GM23248 (cell line): ENCODE results near the gene CLCN1. TPM values are rescaled to one million over a fixed set of nuclear protein-coding genes. Genes with fewer than 3 reads are reported as not detected.

ENCODE experiments used
- DNase-seq: peaks from one replicate; pipeline ENCODE4 v3.0.0-alpha.2; 2015
- H2AFZ ChIP-seq: fragments of 200-600 bp; sonication (generic); 2 replicates; pipeline ENCODE4 v1.6.1; 2016; ENCODE audit warnings: antibody characterized with exemption
- H3F3A ChIP-seq: fragments of 200-600 bp; sonication (generic); 2 replicates; pipeline ENCODE4 v1.6.1; 2016; ENCODE audit warnings: mild to moderate bottlenecking, antibody characterized with exemption, mixed run types; ENCODE audit not compliant: insufficient read depth
- H3K27ac ChIP-seq: fragments of 200-600 bp; sonication (generic); 2 replicates; pipeline ENCODE4 v1.5.1; 2016; ENCODE audit warnings: mild to moderate bottlenecking
- H3K27me3 ChIP-seq: fragments of 200-600 bp; sonication (generic); replicated peaks from 2 replicates; pipeline ENCODE4 v1.6.1; 2016; ENCODE audit warnings: mild to moderate bottlenecking; ENCODE audit not compliant: insufficient read depth
- H3K36me3 ChIP-seq: fragments of 200-600 bp; sonication (generic); 2 replicates; pipeline ENCODE4 v1.6.1; 2016; ENCODE audit warnings: low read depth, mild to moderate bottlenecking
- H3K4me1 ChIP-seq: fragments of 200-600 bp; sonication (generic); 2 replicates; pipeline ENCODE4 v1.6.1; 2016; ENCODE audit warnings: mild to moderate bottlenecking; ENCODE audit not compliant: insufficient read depth
- H3K4me2 ChIP-seq: fragments of 200-600 bp; sonication (generic); one replicate; pipeline ENCODE4 v1.6.1; 2016; ENCODE audit warnings: mild to moderate bottlenecking; ENCODE audit not compliant: unreplicated experiment
- H3K4me3 ChIP-seq: fragments of 200-600 bp; sonication (generic); 2 replicates; pipeline ENCODE4 v1.5.1; 2016; ENCODE audit warnings: mild to moderate bottlenecking
- H3K79me2 ChIP-seq: fragments of 200-600 bp; sonication (generic); 2 replicates; pipeline ENCODE4 v1.6.1; 2016; ENCODE audit warnings: mild to moderate bottlenecking; ENCODE audit not compliant: insufficient read depth
- H3K9ac ChIP-seq: fragments of 200-600 bp; sonication (generic); 2 replicates; pipeline ENCODE4 v1.6.1; 2016; ENCODE audit warnings: mild to moderate bottlenecking
- H3K9me2 ChIP-seq: fragments of 200-600 bp; sonication (generic); 2 replicates; pipeline ENCODE4 v1.6.1; 2016; ENCODE audit warnings: mixed run types, mild to moderate bottlenecking, moderate library complexity; ENCODE audit not compliant: insufficient read depth
- H3K9me3 ChIP-seq: fragments of 200-600 bp; sonication (generic); one replicate; pipeline ENCODE4 v1.6.1; 2017; ENCODE audit warnings: low read depth
- H4K20me1 ChIP-seq: fragments of 200-600 bp; sonication (generic); 2 replicates; pipeline ENCODE4 v1.6.0; 2016; ENCODE audit not compliant: insufficient read depth
- EZH2 ChIP-seq: fragments of 200-600 bp; sonication (generic); IDR thresholded peaks from 2 replicates; pipeline ENCODE4 v1.6.1; 2018; ENCODE audit warnings: antibody characterized with exemption, mild to moderate bottlenecking; ENCODE audit not compliant: insufficient read depth, poor library complexity, severe bottlenecking
- EZH2phosphoT487 ChIP-seq: fragments of 200-600 bp; sonication (generic); IDR thresholded peaks from 2 replicates; pipeline ENCODE4 v1.6.1; 2018; ENCODE audit warnings: antibody characterized with exemption, moderate library complexity, mild to moderate bottlenecking, low read depth; ENCODE audit not compliant: insufficient read depth
- WGBS, 2 experiments: methylation state at CpG; one replicate each; pipeline ENCODE4 v1.1.6; 2015 to 2017; ENCODE audit warnings: low lambda C conversion rate in 2 of 2, low coverage in 1 of 2; ENCODE audit errors: missing lambda C conversion rate in 2 of 2; 5-methylcytosine and 5-hydroxymethylcytosine counted together
- in situ Hi-C: fragments of 300-500 bp; cut with MboI; formaldehyde crosslinking; loops from 2 replicates; pipeline ENCODE4 v1.15.0; 2020
- polyA plus RNA-seq: library from polyadenylated mRNA; unstranded; fragments of >200 nt; fragmentation: Nextera tagmentation; extraction: Ambion mirVana; gene quantifications from 2 replicates; pipeline ENCODE4 v1.2.1, GENCODE V29; 2016
- total RNA-seq: library from RNA; depleted of rRNA; stranded (reverse); fragments of >200 nt; shearing (Covaris generic); gene quantifications from 2 replicates; pipeline ENCODE4 v1.2.3, GENCODE V29; 2014

The CLCN1 gene
- total and polyA plus RNA-seq, 2 experiments from 2014 or later: not detected

DNA sequence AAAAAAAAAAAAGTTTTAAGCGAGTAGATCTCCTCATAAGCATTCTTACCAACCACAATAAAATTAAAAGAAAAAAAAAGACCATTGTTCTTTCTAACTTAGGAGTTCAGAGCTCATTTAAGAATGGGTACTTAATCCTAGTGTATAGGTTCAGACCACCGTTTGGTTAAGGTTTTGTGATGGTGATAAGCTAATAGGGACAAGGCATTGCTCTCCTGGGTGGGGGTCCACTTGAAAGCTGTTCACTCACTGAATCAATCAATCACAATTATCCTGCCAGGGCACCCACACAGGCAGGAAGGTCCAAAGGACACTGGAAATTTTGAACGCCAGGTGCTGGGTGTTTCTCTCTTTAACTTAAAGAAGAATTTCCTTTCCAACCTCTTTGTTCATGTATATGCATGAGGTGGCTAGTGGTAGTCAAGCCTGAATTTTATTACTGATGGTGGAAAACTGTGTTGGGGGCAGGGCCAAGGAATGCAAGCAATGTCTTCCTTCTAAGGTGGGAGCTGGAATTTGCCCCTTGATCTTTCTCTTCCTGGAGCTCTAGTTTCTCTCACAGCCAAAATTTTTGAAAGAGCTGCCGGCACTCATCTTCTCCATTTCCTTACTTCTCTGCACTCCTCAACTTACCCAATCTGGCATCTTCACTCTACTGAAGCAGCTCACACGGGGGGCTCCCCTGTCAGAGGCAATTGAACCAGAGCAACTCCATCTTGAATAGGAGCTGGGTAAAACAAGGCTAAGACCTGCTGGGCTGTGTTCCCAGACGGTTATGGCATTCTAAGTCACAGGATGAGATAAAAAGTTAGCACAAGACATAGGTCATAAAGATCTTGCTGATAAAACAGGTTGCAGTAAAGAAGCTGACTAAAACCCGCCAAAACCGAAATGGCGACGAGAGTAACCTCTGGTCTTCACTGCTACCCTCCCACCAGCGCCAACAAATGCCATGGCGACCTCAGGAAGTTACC lies 54.1 kb downstream of the CLCN1 start:
- 80 to 81% methylated on average over 12 of the region's 12 CpGs for WGBS, 2 experiments
- Histone ChIP-seq H3K9ac (no peak overlapping the region), H3K4me2 (no peak overlapping the region)

GRCh38 chr7:143372070-143372469 lies 56.2 kb downstream of the CLCN1 start:
- Histone ChIP-seq H2AFZ (no peak overlapping the region), H3K36me3 (no peaks in the 10 kb centered on the region), H4K20me1 (no peaks in the 10 kb centered on the region), H3K4me1 (peaks cover 16% of the 10 kb centered on the region), H3K9me2 (no peaks in the 10 kb centered on the region), H3K9ac (no peak overlapping the region), H3K9me3 (no peaks in the 10 kb centered on the region), H3K4me3 (no peak overlapping the region), H3F3A (peaks cover 9% of the 10 kb centered on the region), H3K27me3 (no peaks in the 10 kb centered on the region), H3K4me2 (no peak overlapping the region), H3K79me2 (no peaks in the 10 kb centered on the region), H3K27ac (no peak overlapping the region)
- TF ChIP-seq EZH2phosphoT487: no peak
- no peak for TF ChIP-seq EZH2
- in situ Hi-C loops: no loop called here
- no peak for DNase-seq
- 68 to 70% methylated on average over 4 of the region's 4 CpGs for WGBS, 2 experiments

More for the DNA sequence above, 54.1 kb downstream of the CLCN1 start:
- Histone ChIP-seq H3K36me3 (no peaks in the 10 kb centered on the region), H2AFZ (no peak overlapping the region), H3K9me2 (no peaks in the 10 kb centered on the region), H3K27me3 (0 out of 2 replicates have a peak, but pooled peaks cover 6% of the 10 kb centered on the region), H3K79me2 (no peaks in the 10 kb centered on the region), H3K27ac (no peak overlapping the region), H3F3A (no peaks in the 10 kb centered on the region), H4K20me1 (no peaks in the 10 kb centered on the region), H3K9me3 (no peaks in the 10 kb centered on the region), H3K4me1 (peaks cover 4% of the 10 kb centered on the region), H3K4me3 (no peak overlapping the region)
- DNase-seq: no peak
- in situ Hi-C loops: no loop called here
- TF ChIP-seq EZH2phosphoT487 (no peak), EZH2 (no peak)

- peaks cover 16% of the 10 kb centered on the region for H3K4me1 ChIP-seq
- no peaks in the 10 kb centered on the region for H3K27me3 ChIP-seq
- peaks cover 8% of the 10 kb centered on the region; the same call in 1 of the 2 replicates for H3K79me2 ChIP-seq
- no peak overlapping the region for H3K27ac ChIP-seq
- H3K9me2 ChIP-seq: no peaks in the 10 kb centered on the region
- no peaks in the 10 kb centered on the region for H3K36me3 ChIP-seq
- in situ Hi-C loops: no loop called here
- WGBS, 2 experiments: 85 to 86% methylated on average over 4 of the region's 4 CpGs
- H2AFZ ChIP-seq: no peak overlapping the region
- H3F3A ChIP-seq: peaks cover 9% of the 10 kb centered on the region
- no peaks in the 10 kb centered on the region for H4K20me1 ChIP-seq
- no peak for TF ChIP-seq EZH2
- no peak for TF ChIP-seq EZH2phosphoT487
- no peak for DNase-seq
- no peak overlapping the region for H3K4me3 ChIP-seq
- no peak overlapping the region for H3K4me2 ChIP-seq
- no peaks in the 10 kb centered on the region for H3K9me3 ChIP-seq
- H3K9ac ChIP-seq: no peak overlapping the region
Measured at GRCh38 chr7:143373255-143373794, 57.4 kb downstream of the CLCN1 start.

DNA sequence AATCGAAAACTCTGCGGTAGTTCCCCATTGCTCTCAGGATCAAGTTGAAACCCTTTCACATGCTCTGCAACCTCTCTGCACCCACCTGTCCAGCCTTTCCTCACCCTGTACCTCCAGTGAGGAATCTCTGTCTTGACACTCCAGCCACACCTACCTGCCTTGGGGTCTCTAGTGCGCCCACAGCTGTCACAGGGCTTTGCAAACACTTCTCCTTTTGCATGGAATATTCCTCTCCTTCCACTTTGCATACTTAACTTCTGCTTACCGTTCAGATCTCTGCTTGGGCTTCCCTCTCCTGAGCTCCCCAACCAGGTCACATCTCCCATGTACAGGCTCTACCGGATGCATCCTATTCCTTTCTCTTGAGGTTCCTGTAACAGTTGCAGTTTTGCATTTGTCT lies 58.6 kb downstream of the CLCN1 start:
- Histone ChIP-seq H3K9ac (no peak overlapping the region), H2AFZ (no peak overlapping the region), H3F3A (peaks cover 17% of the 10 kb centered on the region), H3K9me2 (no peaks in the 10 kb centered on the region), H3K9me3 (no peaks in the 10 kb centered on the region), H3K4me1 (peaks cover 25% of the 10 kb centered on the region), H3K4me3 (no peak overlapping the region), H3K79me2 (peaks cover 19% of the 10 kb centered on the region), H3K27ac (no peak overlapping the region), H3K27me3 (no peaks in the 10 kb centered on the region), H3K36me3 (no peaks in the 10 kb centered on the region), H3K4me2 (no peak overlapping the region), H4K20me1 (no peaks in the 10 kb centered on the region)
- no peak for DNase-seq
- no peak for TF ChIP-seq EZH2
- no peak for TF ChIP-seq EZH2phosphoT487
- 87 to 89% methylated on average over 5 of the region's 5 CpGs for WGBS, 2 experiments
- in situ Hi-C loops: no loop called here
